Fibroblast of skin of abdomen (primary cell): ENCODE results near the gene HOMER2. TPM values are rescaled to one million over a fixed set of nuclear protein-coding genes. Genes with fewer than 3 reads are reported as not detected.
"Not testable (repeated sequence)": the region's sequence is repeated elsewhere in the genome, so short reads cannot be mapped to it uniquely, and the experiment has no call there.

Source experiments
- DNase-seq: peaks from one replicate; pipeline ENCODE4 v3.0.0-alpha.2; 2013
- polyA plus RNA-seq, 2 experiments: library from polyadenylated mRNA; unstranded; fragments of 120-200 nt; gene quantifications; one replicate each; pipeline ENCODE4 v1.2.1, GENCODE V29; 2013; ENCODE audit not compliant: insufficient read length in 2 of 2

The HOMER2 gene
- polyA plus RNA-seq (2013, experiment 1 of 2; ENCODE audit: insufficient read length), result 17.0 TPM
- 15.5 TPM for polyA plus RNA-seq (2013, experiment 2 of 2; ENCODE audit: insufficient read length)

DNA sequence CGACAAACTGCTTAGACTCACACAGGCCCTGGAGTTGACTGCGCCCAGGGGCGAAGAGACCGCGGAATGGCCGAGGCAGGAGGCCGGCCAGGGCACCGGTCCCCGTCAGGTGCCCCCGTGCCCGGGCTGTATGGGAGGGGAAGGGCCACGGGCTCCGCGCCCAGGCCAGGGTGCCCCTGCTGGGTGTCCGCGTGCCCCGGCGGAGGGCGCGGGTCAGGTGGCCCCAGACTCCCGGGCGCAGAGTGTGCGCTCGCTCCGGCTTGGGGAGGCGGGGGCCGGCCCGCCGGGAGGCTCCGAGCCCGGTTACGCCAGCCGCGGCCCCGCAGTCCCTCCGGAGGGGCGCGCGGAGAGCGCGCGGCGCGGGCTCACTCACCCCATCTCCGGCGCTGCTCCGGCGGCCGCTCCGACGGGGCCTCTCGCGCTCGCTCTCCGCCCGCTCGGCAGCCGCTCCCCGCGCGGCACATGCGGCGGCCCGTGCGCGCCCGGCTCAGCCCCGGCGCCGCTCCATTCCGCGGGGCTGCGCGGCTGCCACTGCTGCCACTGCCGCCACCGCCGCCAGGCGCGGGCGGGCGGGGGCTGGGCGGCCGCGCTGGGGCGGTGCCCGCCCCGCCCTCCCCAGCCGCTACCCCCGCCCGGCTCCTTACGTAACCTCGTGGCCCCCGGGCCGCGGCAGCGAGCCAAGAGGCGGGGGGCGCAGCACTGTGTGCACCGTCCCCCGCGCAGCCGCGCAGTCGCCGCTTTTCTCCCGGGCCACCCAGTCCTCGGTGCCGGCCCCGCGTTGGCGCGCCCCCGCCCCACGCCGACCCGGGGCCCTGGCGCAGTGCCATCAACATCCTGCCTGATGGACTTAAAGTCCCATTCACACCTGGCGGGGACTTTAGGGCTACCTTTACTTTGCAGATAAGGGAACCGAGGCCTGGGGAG is at the start of gene HOMER2:
Gene HOMER2 (minus strand): TSS at position 563 of the 924 bp plus-strand sequence. CDS start 185 bp downstream, at position 378.
- DNase-seq, result peak; percentile 33

DNA sequence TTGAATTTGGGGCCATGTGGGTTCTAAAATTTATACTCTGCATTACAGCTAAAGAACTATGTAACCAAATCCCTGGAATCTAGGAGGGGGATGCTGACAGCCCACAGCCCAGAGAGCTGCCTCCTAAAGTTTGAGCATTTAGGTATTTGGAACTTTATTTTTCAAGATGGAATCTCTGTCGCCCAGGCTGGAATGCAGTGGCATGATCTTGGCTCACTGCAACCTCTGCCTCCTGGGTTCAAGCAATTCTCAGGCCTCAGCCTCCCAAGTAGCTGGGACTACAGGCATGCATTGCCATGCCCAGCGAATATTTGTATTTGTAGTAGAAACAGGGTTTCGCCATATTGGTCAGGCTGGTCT is 48.1 kb upstream of the HOMER2 start:
- not testable (repeated sequence) for DNase-seq

DNA sequence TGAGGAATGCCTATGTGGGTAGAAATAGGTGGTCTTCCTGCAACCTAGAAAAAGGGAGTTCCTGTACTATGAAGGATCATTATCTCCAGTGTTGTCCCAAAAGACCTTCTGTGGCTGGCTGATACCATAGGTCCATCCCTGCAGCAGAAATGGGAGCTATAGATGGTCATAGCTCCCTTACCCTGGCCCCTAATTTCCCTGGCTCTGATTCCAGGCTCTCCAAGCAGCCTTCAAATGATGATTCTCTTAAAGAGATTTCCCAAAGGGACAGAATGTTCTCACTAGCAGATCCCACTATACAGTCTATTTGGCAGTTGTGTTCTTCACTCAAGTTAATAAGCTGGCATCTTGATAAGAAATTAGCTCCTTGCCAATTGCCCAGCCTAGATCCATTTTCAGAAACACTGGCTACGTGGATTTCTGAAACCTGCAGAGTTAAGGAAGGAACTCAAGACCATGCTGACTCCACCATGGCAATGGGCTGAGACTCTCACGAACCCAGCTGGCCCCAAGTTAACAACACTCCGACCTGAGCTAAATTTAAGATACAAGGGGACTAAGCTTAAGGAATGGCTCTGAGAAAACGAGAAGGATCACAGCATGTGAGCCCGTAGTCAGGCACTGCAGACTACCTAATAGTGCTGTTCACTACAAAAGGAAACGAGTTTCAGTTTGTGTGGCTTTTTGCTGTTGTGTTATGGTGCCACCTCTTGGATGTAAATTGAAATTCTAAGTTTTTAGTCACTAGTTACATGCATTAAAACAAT is 47.6 kb upstream of the HOMER2 start:
- peak; percentile 56 for DNase-seq

- DNase-seq, result no peak
These were observed 46.9 kb upstream of the HOMER2 start for GRCh38 chr15:82999426-82999825.

- DNase-seq, result no peak
These were observed 43.4 kb upstream of the HOMER2 start for GRCh38 chr15:82995938-82996337.

GRCh38 chr15:82995076-82995475 is 42.6 kb upstream of the HOMER2 start:
- no peak for DNase-seq

- no peak for DNase-seq
These were observed 40.6 kb upstream of the HOMER2 start for GRCh38 chr15:82993144-82993543.

DNA sequence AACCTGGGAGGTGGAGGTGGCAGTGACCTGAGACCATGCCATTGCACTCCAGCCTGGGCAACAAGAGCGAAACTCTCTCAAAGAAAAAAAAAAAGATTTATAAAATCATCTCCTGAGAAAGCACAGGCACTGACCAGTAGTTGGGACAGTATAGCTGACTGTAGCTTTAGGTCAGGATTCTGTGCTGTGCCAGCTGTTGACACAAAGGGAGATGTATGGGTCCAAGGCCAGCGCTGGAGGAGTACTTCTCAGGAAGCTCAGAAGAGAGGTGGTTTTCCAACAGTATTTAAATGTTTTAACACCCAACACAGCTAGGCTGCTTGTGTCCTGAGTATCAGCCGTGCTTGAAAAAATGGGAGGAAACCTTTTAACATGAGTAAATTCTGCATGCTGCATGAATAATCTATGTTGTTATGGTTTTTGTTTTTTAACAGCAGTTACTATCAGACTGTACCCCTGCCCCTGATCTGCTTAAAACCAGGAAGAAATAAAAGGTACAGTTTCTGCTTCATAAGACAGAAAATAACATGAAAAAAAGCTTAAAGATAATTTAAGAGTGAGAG is 40.0 kb upstream of the HOMER2 start:
- no peak for DNase-seq

DNA sequence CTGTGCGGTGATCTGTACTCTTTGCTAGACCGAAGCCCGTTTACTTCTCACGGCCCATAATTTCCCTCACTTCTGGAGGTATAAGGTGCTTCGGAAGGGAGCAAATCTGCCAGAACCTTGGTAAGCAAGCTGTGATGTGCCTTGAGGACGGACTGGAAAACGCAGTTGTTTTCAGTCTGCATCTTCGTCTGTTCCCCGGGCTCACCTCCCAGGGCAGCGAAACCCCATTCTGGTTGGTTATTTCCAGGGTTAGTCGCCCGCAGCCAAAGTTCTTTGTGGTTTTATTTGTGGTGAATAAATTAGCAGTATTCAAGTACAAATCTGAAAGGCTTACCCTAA is 33.9 kb upstream of the HOMER2 start:
- no peak for DNase-seq

- peak; percentile 96 for DNase-seq
These were observed 33.3 kb upstream of the HOMER2 start, which contains the start of gene RAMAC for GRCh38 chr15:82985688-82986441. RAMAC (plus strand) TSS chr15:82986210; CDS start chr15:82989019, 2,809 bp downstream.

- DNase-seq, result no peak
These were observed 28.5 kb upstream of the HOMER2 start for GRCh38 chr15:82980981-82981380.

- DNase-seq, result no peak
These were observed 27.2 kb upstream of the HOMER2 start for GRCh38 chr15:82979726-82980125.

DNA sequence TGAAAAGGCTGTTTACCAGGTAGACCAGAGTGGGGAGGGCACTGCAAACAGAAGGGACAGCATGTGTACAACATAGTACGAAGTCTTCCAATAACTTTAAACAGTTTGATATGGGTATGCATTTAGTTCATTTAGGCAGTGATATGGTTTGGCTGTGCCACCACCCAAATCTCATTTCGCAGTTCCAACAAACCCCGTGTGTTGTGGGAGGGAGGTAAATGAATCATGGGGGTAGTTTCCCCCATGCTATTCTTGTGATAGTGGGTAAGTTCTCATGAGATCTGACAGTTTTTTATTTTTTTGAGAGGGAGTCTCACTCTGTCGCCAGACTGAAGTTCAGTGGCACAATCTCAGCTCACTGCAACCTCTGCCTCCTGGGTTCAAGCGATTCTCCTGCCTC is 25.9 kb upstream of the HOMER2 start:
- no peak for DNase-seq

DNA sequence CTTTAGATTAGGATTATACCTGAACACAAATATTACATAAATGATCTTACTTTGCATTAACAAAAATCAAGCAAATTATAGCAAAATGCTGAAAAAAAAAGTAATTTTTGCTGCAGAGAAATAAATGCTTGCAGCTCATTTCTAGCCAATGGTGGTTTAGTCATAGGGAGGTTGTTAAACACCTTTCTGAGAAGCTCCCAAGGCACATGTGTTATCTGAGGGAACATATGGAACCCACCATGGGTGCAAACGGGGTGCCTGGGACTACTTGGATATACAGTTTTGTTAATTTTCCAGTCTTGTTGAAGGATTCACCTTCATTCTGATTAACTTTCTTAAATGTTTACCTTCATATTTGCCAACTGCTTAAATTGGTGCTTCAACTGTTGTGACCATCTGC is 24.6 kb upstream of the HOMER2 start:
- DNase-seq, result no peak

DNA sequence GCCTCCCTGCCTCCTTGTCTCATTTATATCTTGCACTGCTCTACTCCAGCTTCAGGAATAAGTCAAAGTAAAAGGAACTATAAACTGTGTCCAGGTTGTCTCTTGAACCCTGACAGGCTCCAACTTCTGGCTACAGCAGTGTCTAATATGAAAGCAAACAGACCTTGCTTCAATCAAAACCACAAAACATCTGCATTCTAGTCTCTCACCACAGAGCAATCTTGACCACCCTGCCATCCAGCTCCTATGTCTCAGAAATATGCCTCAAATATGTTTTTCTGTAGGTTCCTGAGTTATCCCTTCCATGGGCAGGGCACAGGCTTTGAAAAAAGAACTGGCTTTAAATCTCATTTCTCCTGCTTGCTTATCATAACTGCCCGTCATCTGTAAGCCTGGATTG is 20.5 kb upstream of the HOMER2 start:
- no peak for DNase-seq

DNA sequence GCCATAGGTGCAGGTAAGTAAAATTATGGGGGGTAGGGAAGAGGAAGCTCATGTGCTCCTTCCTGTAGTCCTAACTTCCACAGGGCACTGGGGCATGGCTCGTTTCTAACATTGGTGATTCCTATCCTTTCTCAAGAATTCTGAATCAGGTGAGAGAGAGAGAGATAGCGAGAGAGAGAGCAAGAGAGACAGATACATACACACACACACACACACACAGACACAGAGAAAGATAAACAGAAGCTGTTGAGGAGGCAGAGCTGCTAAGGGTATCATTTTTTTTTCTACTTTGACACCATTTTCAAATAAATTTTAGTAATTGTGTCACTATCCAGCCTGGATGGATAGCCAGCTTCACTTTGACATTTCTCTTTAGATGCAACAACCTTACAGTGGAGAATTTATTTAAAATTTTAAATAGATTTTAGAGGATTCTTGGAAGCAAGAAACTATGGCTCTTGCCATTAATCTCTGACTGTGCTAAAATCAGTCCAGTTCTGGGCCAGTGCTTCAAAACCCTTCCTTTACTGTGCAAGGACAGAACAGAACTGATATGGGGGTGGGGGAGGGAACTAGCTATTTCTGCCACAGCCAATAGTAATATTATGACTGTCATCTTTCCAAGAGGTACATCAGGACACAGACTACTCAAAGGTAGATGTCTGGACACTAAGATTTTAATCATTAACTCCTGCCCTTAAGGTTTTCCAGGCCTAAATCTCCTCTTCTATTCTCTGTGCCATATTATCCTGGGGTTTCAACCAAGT is 18.9 kb upstream of the HOMER2 start:
- no peak for DNase-seq

GRCh38 chr15:82970696-82971095 is 18.2 kb upstream of the HOMER2 start:
- no peak for DNase-seq

DNA sequence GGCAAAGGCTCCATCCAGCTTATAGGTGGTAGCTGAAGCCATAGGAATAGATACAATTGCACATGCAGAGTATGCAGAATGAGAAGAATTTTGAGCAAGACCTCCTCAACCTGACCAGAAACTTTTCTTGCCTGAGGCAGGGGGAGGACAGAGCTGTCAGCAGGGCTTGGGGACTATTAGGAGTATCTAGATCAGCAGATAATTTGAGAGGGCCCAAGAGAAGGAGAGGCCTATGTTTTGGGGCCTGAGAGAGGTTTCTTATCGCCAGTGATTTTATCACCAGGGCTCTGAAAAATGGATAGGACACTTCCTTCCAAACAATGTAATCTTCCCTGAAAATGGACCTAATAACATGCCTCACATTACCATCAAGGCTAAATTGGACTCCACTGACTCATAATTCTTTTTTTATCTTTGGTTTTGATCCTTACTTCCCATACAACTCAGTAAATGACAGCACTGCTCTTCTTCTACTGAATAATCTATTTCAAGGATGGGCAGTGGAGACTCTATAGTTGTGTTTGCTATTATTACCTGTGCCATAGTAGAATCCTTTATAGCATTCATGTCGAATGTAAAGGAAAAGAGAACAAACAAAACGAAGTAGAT is 17.7 kb upstream of the HOMER2 start:
- DNase-seq, result no peak

DNA sequence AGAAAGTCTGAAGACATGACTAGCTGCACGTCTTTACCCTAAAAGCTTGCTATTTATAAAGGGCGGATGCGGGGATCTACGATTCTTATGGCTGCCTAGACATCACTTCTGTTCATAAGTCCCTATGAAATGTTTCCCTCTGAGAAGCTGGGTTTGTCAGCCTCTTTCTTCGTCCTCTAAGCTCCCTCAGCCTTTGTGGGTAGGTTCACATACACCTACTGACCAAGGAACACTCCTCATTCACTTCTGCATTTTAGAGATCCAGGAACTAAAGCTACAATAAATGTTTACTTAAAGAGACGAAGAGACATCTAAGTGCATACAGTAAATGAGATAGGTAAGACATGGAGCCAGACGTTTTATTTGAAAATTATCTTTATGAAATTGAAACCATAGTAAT is 16.8 kb upstream of the HOMER2 start:
- no peak for DNase-seq

DNA sequence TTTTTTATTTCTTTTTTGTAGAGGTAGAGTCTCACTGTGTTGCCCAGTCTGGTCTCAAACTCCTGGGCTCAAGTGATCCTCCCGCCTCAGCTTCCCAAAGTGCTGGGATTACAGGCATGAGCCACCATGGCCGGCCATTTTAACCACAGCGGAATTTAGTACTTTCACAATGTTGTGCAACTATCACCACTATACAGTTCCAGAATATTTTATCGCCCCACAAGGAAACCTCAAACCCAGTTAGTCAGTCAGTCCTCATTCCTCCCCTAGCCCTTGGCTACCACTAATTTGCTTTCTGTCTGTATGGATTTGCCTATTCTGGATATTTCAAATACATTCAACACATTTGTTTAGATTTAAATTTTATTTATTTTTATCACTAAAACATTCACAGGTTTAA is 15.5 kb upstream of the HOMER2 start:
- peak; percentile 73 for DNase-seq

GRCh38 chr15:82966671-82967071 is 14.2 kb upstream of the HOMER2 start:
- DNase-seq, result no peak
